GM19043 (cell line): ENCODE data around the gene OCIAD1.
"Not testable (repeated sequence)": the region's sequence is repeated elsewhere in the genome, so short reads cannot be mapped to it uniquely, and the experiment has no call there.

Experiments used
- ATAC-seq: cut with Tn5 transposase; IDR thresholded peaks from one replicate; pipeline ENCODE4 v1.9.1; 2021; ENCODE audit warnings: low read depth; ENCODE audit not compliant: unreplicated experiment

The OCIAD1 gene, protein sequence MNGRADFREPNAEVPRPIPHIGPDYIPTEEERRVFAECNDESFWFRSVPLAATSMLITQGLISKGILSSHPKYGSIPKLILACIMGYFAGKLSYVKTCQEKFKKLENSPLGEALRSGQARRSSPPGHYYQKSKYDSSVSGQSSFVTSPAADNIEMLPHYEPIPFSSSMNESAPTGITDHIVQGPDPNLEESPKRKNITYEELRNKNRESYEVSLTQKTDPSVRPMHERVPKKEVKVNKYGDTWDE

DNA sequence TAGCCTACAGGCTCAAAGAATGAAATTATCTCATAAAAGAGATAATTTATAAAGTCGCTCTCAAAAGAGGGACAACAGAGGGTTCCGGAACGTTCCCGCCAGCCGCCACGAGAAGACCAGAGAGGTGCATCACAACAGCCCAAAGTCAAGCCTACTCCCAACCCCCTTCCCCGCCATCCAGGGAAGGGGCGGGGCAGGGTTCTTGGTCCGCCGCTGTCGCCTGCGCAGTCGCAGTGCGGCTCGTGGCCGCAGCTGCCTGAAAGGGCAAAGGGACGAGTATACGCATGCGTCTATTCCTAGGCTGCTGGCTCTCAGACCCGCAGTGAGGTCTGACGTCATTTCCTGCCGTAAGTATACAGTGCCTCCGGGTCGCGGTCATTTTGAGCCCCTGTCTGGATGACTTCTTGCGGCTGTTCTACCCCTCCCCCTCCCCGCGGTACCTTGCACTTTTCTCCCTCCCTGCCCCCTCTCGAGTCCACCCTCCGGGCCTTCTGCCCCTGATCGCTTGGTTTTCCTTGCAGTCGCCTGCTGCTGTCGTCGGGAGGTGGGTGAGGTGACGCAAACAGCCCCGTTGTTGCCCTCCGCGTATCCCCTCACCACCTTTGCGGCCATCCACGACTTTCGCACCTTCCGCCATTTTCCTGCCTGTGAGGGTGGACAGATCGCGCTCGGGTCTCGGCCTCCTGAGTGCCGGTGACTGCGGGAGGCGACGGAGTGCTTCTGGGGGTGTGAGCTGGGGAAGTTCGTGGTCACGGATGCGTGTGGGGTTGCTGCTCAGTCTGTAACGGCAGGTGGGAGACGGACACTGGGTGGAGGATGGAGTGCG is at the start of gene OCIAD1:
Gene OCIAD1, plus strand, starts transcription at position 383 of the 826 bp plus-strand sequence. CDS start 1,537 bp downstream, outside the sequence.
- peak; percentile 98 for ATAC-seq

DNA sequence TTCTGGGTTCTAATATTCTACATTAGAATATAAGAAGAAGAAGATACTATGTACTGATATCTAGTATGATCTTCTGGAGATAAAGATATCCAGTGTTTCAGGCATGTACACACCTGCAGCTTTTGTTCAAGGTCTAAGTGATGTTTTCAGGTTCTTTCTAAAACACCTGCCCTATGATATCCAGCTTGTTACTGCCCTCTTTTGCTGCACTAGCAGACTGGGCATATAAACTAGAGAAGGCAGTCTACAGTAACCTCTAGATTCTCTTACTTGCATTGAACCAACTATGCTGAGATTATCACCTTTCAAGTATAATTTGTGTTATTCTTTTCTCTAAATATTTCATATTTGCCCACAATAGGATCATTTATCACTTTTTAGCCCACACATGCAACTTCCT is 48.9 kb upstream of the OCIAD1 start:
- no peak for ATAC-seq

DNA sequence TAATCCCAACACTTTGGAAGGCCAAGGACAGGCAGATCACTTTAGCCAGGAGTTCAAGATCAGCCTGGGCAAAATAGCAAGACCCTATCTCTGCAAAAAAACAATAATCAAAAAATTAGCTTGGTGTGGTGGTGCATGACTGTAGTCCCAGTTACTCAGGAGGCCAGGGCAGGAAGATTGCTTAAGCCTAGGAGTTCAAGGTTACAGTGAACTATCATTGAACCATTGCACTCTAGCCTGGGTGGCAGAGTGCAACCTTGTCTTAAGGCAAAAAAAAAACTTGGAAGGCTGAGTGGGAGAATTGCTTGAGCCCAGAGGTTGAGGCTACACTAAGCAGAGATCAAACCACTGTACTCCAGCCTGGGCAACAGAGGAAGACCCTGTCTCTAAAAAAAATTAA is 45.6 kb upstream of the OCIAD1 start:
- no peak for ATAC-seq

DNA sequence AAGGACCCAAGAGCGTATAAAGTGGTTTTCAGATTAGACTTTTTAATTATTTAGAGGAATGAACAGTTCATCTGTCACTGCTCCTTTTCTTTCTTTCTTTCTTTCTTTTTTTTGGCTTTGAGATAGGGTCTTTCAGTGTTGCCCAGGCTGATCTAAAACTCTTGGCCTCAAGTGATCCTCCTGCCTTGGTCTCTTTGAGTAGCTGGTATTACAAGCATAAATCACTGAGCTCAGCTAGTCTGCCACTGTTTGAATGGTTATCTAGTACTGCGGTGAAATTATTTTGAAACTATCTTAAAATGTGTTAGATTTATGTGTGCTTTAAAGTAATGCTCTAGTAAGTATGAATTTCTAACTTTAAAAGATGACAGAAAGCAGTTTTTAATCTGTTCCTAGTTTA is 44.3 kb upstream of the OCIAD1 start:
- no peak for ATAC-seq

DNA sequence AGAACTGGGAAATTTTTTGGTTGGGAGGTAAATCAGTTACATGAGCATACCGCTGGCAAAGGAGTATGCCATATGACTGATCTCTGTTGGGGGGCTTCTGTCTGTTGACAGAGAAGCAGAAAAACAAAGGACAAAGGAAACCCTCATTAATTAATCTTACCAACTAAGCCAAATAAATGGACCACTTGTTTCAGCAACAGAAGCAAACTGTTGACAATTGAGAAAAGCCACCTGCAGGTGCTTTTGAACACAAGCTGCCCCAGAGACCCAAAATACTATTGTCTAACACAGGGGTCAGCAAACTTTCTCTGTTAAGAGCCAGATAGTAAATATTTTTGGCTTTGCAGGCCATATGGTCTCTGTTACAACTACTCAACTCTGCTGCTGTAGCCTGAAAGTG is 43.8 kb upstream of the OCIAD1 start:
- no peak for ATAC-seq

- no peak for ATAC-seq
Measured at GRCh38 chr4:48790561-48790960, 40.3 kb upstream of the OCIAD1 start.

DNA sequence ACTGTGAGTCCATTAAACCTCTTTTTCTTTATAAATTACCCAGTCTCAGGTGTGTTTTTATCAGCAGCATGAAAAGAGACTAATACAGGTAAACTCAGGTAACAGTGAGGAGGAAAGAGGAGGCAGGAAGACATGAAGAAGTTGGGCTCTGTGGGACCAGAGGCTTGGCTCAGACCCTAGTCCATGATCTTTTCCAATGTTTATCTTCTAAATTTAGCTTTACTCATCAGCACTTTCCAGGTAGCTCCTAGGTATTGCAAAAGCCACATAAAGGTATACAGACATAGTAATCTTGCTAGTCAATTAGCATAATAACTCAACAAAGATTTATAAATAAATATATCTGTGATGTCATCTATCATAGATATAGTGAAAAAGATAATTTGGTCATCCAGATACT is 39.6 kb upstream of the OCIAD1 start:
- ATAC-seq, result no peak

DNA sequence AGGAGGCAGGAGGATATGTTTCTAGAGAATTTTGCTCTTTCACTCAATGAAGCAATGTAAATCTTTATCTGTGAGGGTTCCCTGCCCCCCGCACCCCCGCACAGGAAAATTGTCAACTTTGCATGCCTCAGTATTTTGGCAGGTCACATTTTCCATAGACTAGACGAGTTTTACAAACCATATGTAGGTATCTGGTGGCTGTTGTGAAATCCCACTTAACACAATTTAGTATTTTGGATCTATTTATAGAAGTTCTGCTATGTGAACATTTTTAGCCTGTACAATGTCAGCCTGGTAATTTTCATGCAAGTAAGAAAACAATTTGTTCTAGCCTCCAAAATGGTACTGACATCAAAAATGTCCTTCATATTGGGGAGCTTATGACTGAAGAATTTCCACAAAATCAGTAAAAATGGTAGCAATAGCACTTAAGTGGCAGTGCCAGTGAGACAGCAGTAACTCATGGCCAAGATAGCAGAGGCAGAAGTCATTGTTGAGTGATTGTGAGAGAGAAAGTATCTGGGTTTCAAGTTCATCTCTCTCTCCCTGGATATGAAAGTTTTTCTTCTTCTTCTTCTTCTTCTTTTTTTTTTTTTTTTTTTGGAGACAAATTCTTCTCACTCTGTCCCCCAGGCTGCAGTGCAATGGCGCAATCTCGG is 38.4 kb upstream of the OCIAD1 start:
- ATAC-seq, result no peak

DNA sequence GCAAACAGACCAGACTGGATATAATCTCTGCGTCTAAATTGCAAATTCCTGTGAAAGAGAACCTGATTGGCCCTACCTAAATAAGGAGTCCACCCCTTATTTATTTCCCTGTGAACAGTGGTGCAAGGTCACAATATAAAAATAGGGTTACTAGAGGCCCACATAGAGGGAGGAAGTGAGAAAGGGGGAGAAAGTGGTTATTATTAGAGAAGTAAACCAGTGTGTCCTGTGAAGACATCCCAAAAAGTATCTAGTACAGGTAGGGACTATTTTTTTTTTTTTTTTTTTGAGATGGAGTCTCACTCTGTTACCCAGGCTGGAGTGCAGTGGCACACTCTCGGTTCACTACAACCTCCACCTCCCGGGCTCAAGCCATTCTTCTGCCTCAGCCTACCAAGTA is 35.8 kb upstream of the OCIAD1 start:
- ATAC-seq, result no peak

DNA sequence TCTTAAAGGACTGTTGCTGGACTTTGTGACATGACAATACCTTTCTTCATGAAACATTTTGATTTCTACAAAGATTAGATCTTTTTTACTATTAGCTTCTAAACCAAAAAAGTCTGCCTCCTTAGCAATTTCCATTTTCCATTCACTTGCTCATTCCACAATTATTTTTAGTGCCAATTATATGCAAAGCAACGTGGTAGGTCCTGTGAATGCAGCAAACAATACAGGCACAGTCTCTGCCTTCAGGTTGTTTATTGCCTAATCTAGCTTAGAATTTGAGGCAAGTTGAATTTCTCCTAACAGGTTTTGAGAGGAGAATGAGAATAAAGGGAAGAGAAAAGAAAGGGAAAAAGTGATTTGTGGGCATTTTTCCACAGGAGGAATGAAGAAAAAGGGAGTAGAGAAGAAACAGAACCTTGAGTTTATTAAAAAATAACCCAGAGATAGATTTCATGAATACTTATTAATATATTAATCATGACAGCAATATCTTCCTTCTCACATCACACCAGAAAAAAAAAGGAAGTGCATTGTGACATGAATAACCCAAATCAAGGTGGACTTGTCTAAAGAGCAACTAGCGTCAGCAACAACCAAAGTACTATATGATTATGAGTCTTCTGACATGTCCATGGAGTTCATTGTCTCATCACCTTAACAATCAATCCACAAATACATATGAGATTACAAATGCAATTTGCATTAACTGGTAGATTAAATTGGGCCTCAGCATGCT is 34.5 kb upstream of the OCIAD1 start:
- ATAC-seq, result no peak

DNA sequence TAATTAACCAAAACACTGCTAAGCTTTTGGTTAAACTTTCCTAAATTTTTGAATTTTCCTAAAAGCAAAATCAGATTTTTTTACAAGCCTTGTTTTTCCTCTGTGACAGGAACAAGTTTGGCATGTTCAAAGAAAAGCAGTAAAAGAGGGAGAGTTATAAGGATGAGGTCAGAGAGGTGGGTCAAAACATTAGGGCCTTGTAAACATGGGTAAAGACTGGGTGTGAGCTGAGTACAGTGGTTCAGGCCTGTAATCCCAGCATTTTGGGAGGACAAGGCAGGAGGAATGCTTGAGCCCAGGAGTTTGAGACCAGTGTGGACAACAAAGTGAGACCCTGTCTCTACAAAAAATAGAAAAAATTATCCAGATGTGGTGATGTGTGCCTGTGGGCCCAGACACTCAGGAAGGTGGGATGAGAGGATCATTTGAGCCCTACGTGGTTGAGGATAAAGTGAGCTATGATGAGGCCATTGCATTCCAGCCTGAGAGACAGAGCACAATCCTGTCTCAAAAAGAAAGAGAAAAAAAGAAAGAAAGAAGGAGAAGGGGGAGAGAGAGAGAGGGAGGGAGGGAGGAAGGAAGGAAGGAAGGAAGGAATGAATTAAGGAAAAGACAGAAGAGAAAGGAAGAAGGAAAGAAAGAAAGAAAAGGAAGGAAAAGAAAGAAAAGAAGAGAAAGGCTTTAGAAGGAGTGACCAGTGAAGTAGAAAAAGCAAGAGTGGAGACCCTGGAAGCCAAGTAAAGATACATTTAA is 33.8 kb upstream of the OCIAD1 start:
- no peak for ATAC-seq

GRCh38 chr4:48798117-48798516 is 32.8 kb upstream of the OCIAD1 start:
- ATAC-seq, result no peak

DNA sequence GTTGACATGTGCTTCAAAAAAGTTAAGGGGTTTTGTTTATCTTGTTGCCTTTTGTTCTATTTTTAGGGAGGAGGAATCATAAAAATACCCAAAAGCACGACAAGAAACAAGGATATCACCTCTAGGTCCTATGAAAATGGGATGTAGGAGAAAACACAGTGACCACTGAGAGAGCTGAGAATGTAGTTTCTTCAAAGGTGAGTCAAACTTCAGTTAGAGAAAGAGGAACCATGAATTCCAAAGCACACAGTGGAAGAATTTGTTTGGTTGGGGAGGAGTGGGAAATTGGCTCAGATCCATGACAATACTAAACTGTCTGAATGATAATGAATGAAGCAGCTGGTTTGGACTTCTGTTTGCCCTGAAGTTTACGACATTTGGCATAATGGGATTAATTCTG is 31.7 kb upstream of the OCIAD1 start:
- no peak for ATAC-seq

- ATAC-seq, result not testable (repeated sequence)
Measured at GRCh38 chr4:48800155-48800554, 30.7 kb upstream of the OCIAD1 start.

- no peak for ATAC-seq
Measured at GRCh38 chr4:48801016-48801715, 29.7 kb upstream of the OCIAD1 start.

DNA sequence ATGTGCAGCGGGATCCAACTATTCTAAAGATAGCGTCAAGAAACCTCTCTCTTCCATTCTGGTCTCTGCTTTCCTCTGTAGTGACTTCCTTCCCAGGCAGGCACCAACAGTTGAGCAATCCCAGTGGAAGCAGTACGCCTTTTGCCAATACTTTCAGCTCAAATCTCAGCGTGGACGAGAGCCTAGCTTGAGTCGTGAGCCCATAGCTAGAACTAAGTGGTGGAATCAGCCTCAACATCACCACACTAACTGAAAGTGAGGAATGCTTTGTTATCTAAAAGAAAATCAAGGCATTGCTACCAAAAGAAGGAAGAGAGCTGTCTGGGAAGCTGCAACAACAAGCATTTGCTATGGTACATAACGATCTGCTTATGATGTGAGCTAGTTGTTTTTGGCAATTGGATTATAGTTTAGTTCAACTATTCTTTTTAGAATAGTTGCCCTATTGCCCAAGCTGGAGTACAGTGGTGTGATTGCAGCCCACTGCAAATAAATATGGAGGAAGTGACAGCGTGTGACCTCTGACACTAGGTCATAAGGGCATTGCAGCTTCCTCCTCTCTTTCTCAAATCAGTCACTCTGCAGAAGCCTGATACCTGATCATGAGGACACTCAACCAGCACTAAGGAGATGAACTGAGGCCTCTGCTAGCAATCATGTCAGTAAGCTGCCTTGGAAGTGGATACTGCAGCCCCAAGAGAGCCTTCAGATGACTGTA is 26.1 kb upstream of the OCIAD1 start:
- no peak for ATAC-seq

DNA sequence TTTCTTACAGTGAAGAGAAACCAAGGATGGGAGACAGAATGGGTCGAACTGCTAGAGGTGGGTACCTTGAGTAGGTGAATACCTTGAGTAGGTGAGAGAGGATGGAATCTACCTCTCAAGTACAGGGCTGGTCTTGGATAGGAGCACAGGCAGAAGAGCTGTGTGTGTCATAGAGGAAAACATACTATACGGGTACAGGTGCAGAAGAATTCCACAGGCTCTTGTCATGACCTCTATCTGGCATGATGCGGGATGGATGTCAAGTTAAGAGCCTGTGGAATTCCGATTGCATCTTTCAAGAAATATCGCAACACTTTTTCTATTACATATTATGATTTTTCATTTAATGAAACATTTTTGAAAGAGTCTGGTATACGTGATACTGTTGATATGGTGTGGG is 18.0 kb upstream of the OCIAD1 start:
- no peak for ATAC-seq

GRCh38 chr4:48813964-48814363 is 16.9 kb upstream of the OCIAD1 start:
- ATAC-seq, result peak; percentile 73

GRCh38 chr4:48815483-48815882 is 15.4 kb upstream of the OCIAD1 start:
- ATAC-seq, result no peak
